ENCODE data around the gene CADM1. TPM values are rescaled to one million over a fixed set of nuclear protein-coding genes. Genes with fewer than 3 reads are reported as not detected.

Gene CADM1
- total and polyA plus RNA-seq, 4 donors: 13.0 to 40.6 (median 28.9) TPM

DNA sequence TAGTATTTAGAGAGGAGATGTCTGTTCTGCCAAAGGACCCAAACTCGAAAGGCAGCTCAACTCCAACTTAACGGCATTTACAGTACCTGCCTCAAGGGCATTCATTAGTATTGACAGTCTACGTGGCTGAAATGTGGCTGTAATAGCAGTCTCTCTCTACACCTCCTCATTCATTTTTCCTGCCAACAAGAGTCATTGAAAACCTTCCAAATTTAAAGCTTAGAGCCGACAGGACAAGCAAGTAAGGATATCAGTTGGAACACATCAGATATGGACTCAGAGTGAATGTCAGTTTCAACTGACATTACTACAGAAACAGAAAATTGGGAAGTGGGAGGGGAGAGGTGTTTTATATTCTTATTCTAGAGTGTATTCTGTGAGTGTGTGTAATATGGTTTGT lies 253.1 kb downstream of the CADM1 start (continued):
- TF ChIP-seq, protein P1, sequence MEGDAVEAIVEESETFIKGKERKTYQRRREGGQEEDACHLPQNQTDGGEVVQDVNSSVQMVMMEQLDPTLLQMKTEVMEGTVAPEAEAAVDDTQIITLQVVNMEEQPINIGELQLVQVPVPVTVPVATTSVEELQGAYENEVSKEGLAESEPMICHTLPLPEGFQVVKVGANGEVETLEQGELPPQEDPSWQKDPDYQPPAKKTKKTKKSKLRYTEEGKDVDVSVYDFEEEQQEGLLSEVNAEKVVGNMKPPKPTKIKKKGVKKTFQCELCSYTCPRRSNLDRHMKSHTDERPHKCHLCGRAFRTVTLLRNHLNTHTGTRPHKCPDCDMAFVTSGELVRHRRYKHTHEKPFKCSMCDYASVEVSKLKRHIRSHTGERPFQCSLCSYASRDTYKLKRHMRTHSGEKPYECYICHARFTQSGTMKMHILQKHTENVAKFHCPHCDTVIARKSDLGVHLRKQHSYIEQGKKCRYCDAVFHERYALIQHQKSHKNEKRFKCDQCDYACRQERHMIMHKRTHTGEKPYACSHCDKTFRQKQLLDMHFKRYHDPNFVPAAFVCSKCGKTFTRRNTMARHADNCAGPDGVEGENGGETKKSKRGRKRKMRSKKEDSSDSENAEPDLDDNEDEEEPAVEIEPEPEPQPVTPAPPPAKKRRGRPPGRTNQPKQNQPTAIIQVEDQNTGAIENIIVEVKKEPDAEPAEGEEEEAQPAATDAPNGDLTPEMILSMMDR (IDR thresholded peaks at IDR 0.05; ENCODE audit: low read depth, low read length, missing input control): no peak
- no peak for TF ChIP-seq FOXA1 (IDR thresholded peaks at IDR 0.05)

DNA sequence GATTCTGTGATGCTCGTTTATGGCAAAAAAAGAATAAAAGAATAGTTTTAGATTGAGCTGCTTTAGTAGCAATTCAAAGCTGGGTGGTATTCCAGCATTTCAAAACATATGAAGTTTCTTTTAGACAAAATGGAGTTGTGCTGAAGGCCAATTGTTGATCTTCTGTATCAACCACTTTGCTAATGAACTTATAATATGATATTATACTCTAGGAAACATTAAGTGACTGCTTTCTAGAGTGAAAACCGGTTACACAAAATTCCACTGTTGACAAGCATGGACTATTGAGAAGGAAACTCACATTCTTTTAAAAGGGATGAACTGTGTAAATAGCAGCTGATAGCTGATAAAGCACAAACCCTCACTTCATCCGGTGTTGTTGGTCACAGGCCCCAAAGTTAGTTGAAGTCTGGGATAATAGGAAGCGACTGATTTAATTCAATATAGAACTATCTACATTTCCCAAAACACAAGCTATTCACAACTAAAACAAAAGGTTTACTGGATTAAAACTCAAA lies 255.1 kb downstream of the CADM1 start:
- Histone ChIP-seq H3K4me1 (ENCODE audit: control insufficient read depth in 4 of 4, insufficient read depth in 4 of 4, low read length in 3 of 4) (no peaks in the 10 kb centered on the region), H3K9me3 (ENCODE audit: control insufficient read depth in 4 of 4, low read length in 3 of 4) (no peaks in the 10 kb centered on the region), H3K9ac (ENCODE audit: low read depth in 1 of 2, low read length in 2 of 2) (no peak overlapping the region), H3K27me3 (ENCODE audit: control insufficient read depth in 4 of 4, insufficient read depth in 4 of 4, low read length in 3 of 4) (no peaks in the 10 kb centered on the region), H3K36me3 (ENCODE audit: control insufficient read depth in 4 of 4, insufficient read depth in 3 of 4, low read depth in 1 of 4, low read length in 3 of 4) (no peaks in the 10 kb centered on the region), H3K27ac (ENCODE audit: low read depth in 1 of 2, low read length in 2 of 2) (no peak overlapping the region), H3K4me3 (ENCODE audit: low read depth in 1 of 3, low read length in 3 of 3) (no peak overlapping the region)
- TF ChIP-seq EGR1 (IDR thresholded peaks at IDR 0.05; ENCODE audit: low read depth in 2 of 2): no peak
- TF ChIP-seq HNF4G (IDR thresholded peaks at IDR 0.05): no peak
- TF ChIP-seq FOXA2 (IDR thresholded peaks at IDR 0.05): no peak
- TF ChIP-seq FOXA1 (IDR thresholded peaks at IDR 0.05): no peak
- TF ChIP-seq GABPA (IDR thresholded peaks at IDR 0.05 in 1 of 2, conservative IDR thresholded peaks at IDR 0.05 in 1 of 2): no peak
- TF ChIP-seq, protein P1 (IDR thresholded peaks at IDR 0.05; ENCODE audit: low read depth, low read length, missing input control): no peak
- TF ChIP-seq, protein P2, sequence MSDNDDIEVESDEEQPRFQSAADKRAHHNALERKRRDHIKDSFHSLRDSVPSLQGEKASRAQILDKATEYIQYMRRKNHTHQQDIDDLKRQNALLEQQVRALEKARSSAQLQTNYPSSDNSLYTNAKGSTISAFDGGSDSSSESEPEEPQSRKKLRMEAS (IDR thresholded peaks at IDR 0.05): no peak
- TF ChIP-seq HNF4A (conservative IDR thresholded peaks at IDR 0.05): no peak
- TF ChIP-seq, protein P3, sequence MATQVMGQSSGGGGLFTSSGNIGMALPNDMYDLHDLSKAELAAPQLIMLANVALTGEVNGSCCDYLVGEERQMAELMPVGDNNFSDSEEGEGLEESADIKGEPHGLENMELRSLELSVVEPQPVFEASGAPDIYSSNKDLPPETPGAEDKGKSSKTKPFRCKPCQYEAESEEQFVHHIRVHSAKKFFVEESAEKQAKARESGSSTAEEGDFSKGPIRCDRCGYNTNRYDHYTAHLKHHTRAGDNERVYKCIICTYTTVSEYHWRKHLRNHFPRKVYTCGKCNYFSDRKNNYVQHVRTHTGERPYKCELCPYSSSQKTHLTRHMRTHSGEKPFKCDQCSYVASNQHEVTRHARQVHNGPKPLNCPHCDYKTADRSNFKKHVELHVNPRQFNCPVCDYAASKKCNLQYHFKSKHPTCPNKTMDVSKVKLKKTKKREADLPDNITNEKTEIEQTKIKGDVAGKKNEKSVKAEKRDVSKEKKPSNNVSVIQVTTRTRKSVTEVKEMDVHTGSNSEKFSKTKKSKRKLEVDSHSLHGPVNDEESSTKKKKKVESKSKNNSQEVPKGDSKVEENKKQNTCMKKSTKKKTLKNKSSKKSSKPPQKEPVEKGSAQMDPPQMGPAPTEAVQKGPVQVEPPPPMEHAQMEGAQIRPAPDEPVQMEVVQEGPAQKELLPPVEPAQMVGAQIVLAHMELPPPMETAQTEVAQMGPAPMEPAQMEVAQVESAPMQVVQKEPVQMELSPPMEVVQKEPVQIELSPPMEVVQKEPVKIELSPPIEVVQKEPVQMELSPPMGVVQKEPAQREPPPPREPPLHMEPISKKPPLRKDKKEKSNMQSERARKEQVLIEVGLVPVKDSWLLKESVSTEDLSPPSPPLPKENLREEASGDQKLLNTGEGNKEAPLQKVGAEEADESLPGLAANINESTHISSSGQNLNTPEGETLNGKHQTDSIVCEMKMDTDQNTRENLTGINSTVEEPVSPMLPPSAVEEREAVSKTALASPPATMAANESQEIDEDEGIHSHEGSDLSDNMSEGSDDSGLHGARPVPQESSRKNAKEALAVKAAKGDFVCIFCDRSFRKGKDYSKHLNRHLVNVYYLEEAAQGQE (IDR thresholded peaks at IDR 0.05): no peak
- TF ChIP-seq, protein P4, sequence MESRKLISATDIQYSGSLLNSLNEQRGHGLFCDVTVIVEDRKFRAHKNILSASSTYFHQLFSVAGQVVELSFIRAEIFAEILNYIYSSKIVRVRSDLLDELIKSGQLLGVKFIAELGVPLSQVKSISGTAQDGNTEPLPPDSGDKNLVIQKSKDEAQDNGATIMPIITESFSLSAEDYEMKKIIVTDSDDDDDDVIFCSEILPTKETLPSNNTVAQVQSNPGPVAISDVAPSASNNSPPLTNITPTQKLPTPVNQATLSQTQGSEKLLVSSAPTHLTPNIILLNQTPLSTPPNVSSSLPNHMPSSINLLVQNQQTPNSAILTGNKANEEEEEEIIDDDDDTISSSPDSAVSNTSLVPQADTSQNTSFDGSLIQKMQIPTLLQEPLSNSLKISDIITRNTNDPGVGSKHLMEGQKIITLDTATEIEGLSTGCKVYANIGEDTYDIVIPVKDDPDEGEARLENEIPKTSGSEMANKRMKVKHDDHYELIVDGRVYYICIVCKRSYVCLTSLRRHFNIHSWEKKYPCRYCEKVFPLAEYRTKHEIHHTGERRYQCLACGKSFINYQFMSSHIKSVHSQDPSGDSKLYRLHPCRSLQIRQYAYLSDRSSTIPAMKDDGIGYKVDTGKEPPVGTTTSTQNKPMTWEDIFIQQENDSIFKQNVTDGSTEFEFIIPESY (IDR thresholded peaks at IDR 0.05): no peak
- TF ChIP-seq YY1 (IDR thresholded peaks at IDR 0.05): no peak
- no peak for TF ChIP-seq RXRA (IDR thresholded peaks at IDR 0.05)
- 66% methylated on average over 4 of the region's 4 CpGs for WGBS
- DNase-seq (ENCODE audit: low spot score): no peak

All from liver (tissue), 9 donors.